Astrocyte (in vitro differentiated cells and primary cell): ENCODE results near the gene NCOA1. TPM values are rescaled to one million over a fixed set of nuclear protein-coding genes. Genes with fewer than 3 reads are reported as not detected.

Experiments
- DNase-seq: peaks from one replicate; pipeline ENCODE4 v3.0.0-alpha.2; 2010; ENCODE audit warnings: low read depth
- FAIRE-seq: peaks from 2 replicates; lab custom pipeline; 2011; peaks lifted over from hg19 to GRCh38; lab: Jason Lieb, UNC
- H2AFZ ChIP-seq: 2 replicates; pipeline ENCODE4 v1.6.0; 2012; ENCODE audit warnings: low read depth, low read length, inconsistent platforms
- H3K27ac ChIP-seq: 2 replicates; pipeline ENCODE4 v1.5.1; 2011; ENCODE audit warnings: low read depth, low read length, inconsistent platforms
- H3K27me3 ChIP-seq: 2 replicates; pipeline ENCODE4 v1.6.0; 2011; ENCODE audit warnings: low read length, inconsistent platforms; ENCODE audit not compliant: insufficient read depth
- H3K36me3 ChIP-seq: 2 replicates; pipeline ENCODE4 v1.5.1; 2011; ENCODE audit warnings: low read length, inconsistent platforms; ENCODE audit not compliant: insufficient read depth
- H3K4me1 ChIP-seq: 2 replicates; pipeline ENCODE4 v1.5.1; 2011; ENCODE audit warnings: low read length, inconsistent platforms; ENCODE audit not compliant: insufficient read depth
- H3K4me2 ChIP-seq: 2 replicates; pipeline ENCODE4 v1.6.0; 2012; ENCODE audit warnings: low read length, inconsistent platforms
- H3K4me3 ChIP-seq: 2 replicates; pipeline ENCODE4 v1.5.1; 2011; ENCODE audit warnings: low read depth, mild to moderate bottlenecking, low read length, inconsistent platforms; ENCODE audit not compliant: insufficient read depth
- H3K79me2 ChIP-seq: 2 replicates; pipeline ENCODE4 v1.6.0; 2012; ENCODE audit warnings: mild to moderate bottlenecking, low read length, inconsistent platforms; ENCODE audit not compliant: insufficient read depth
- H3K9ac ChIP-seq: 2 replicates; pipeline ENCODE4 v1.6.0; 2012; ENCODE audit warnings: mild to moderate bottlenecking, low read length, inconsistent platforms
- H3K9me3 ChIP-seq: 2 replicates; pipeline ENCODE4 v1.5.1; 2012; ENCODE audit warnings: low read depth, mild to moderate bottlenecking, low read length, inconsistent platforms; ENCODE audit not compliant: insufficient read depth
- H4K20me1 ChIP-seq: 2 replicates; pipeline ENCODE4 v1.6.0; 2012; ENCODE audit warnings: low read length, inconsistent platforms; ENCODE audit not compliant: insufficient read depth
- H3K27ac Mint-ChIP-seq: one replicate; pipeline ENCODE4 v1.8.0; 2021; ENCODE audit warnings: mild to moderate bottlenecking, mixed read lengths; ENCODE audit not compliant: unreplicated experiment
- H3K27me3 Mint-ChIP-seq: one replicate; pipeline ENCODE4 v1.8.0; 2021; ENCODE audit warnings: low read depth, mixed read lengths; ENCODE audit not compliant: unreplicated experiment
- H3K36me3 Mint-ChIP-seq: one replicate; pipeline ENCODE4 v1.8.0; 2021; ENCODE audit warnings: low read depth, mixed read lengths; ENCODE audit not compliant: unreplicated experiment
- H3K4me1 Mint-ChIP-seq: one replicate; pipeline ENCODE4 v1.8.0; 2021; ENCODE audit warnings: low read depth, mixed read lengths; ENCODE audit not compliant: unreplicated experiment
- H3K4me3 Mint-ChIP-seq: one replicate; pipeline ENCODE4 v1.8.0; 2021; ENCODE audit warnings: mild to moderate bottlenecking, moderate library complexity, mixed read lengths; ENCODE audit not compliant: unreplicated experiment
- H3K9me3 Mint-ChIP-seq: one replicate; pipeline ENCODE4 v1.8.0; 2021; ENCODE audit warnings: mild to moderate bottlenecking, mixed read lengths; ENCODE audit not compliant: unreplicated experiment
- EZH2 ChIP-seq: IDR thresholded peaks from 2 replicates; pipeline ENCODE4 v1.6.1; 2012; ENCODE audit warnings: mild to moderate bottlenecking, low read length, inconsistent platforms; ENCODE audit not compliant: insufficient read depth
- total RNA-seq: library from RNA; stranded (reverse); gene quantifications from 2 replicates; pipeline ENCODE4 v1.2.1, GENCODE V29; 2021
- TF ChIP-seq, protein P1 (sequence below): IDR thresholded peaks from 2 replicates; pipeline ENCODE4 v1.5.1; 2011; ENCODE audit warnings: low read depth, mild to moderate bottlenecking, inconsistent platforms, low read length, moderate library complexity; ENCODE audit not compliant: insufficient read depth

The NCOA1 gene
- total RNA-seq, 1 donor from 2014 or later: 14.7 TPM

DNA sequence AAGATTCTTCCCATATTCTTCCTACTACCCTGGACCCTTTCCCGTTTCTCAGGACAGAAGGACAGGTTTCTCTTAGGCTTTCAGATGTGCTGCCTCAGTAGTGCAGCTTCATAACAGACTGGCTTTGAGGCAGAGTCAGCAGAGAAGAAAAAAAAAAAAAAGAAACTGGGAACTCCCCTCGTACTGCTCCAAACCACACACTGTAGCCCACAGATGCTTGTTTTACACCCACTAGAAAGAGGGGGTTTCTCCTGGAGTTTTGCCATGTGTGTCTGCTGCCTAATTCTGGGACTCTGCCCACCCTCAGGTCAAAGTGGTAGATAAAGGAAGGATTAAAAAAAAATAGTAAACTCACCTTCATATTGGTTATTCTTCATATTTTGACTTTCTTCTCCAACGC lies 95.9 kb downstream of the NCOA1 start:
- H3K4me1 ChIP-seq: no peaks in the 10 kb centered on the region
- H3K4me1 Mint-ChIP-seq: peaks cover 7% of the 10 kb centered on the region
- no peak overlapping the region for H3K4me3 Mint-ChIP-seq
- H3K27ac Mint-ChIP-seq: no peak overlapping the region
- peaks cover 11% of the 10 kb centered on the region for H3K36me3 Mint-ChIP-seq
- no peak overlapping the region for H3K27ac ChIP-seq
- no peaks in the 10 kb centered on the region for H3K36me3 ChIP-seq
- H3K27me3 ChIP-seq: no peaks in the 10 kb centered on the region
- H3K27me3 Mint-ChIP-seq: no peaks in the 10 kb centered on the region
- H4K20me1 ChIP-seq: peaks cover 4% of the 10 kb centered on the region
- TF ChIP-seq EZH2: no peak
- TF ChIP-seq, protein P1, sequence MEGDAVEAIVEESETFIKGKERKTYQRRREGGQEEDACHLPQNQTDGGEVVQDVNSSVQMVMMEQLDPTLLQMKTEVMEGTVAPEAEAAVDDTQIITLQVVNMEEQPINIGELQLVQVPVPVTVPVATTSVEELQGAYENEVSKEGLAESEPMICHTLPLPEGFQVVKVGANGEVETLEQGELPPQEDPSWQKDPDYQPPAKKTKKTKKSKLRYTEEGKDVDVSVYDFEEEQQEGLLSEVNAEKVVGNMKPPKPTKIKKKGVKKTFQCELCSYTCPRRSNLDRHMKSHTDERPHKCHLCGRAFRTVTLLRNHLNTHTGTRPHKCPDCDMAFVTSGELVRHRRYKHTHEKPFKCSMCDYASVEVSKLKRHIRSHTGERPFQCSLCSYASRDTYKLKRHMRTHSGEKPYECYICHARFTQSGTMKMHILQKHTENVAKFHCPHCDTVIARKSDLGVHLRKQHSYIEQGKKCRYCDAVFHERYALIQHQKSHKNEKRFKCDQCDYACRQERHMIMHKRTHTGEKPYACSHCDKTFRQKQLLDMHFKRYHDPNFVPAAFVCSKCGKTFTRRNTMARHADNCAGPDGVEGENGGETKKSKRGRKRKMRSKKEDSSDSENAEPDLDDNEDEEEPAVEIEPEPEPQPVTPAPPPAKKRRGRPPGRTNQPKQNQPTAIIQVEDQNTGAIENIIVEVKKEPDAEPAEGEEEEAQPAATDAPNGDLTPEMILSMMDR: no peak
- H2AFZ ChIP-seq: no peak overlapping the region
- no peak overlapping the region for H3K9ac ChIP-seq
- H3K9me3 Mint-ChIP-seq: peaks cover 3% of the 10 kb centered on the region
- H3K4me3 ChIP-seq: no peak overlapping the region
- H3K79me2 ChIP-seq: no peaks in the 10 kb centered on the region
- DNase-seq (no peak), FAIRE-seq (no peak)
- no peaks in the 10 kb centered on the region for H3K9me3 ChIP-seq
- no peak overlapping the region for H3K4me2 ChIP-seq

DNA sequence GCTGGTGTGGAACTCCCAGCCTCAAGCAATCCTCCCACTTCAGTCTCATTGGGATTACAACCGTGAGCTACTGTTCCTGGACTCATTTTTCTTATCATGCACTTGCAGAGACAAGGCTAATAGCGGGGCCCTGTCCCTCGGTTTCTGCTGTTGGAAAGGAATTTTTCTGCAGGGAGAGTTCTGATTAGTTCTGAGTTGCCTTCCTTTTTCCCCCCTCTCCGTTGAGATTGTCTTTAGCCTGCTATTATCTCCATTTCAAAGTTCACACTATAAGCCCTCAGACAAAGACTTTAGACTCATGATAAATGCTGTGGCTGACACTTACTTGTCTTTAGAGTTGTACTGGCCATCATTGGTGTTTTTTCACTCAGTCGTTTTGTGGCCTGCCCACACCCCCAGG lies 97.2 kb downstream of the NCOA1 start:
- Mint-ChIP-seq H3K27ac (no peak overlapping the region), H3K27me3 (no peaks in the 10 kb centered on the region), H3K4me1 (peaks cover 7% of the 10 kb centered on the region), H3K4me3 (no peak overlapping the region), H3K36me3 (peaks cover 10% of the 10 kb centered on the region), H3K9me3 (peaks cover 3% of the 10 kb centered on the region)
- FAIRE-seq (no peak), DNase-seq (no peak)
- Histone ChIP-seq H3K4me1 (no peaks in the 10 kb centered on the region), H3K9ac (no peak overlapping the region), H4K20me1 (peaks cover 4% of the 10 kb centered on the region), H3K79me2 (no peaks in the 10 kb centered on the region), H2AFZ (no peak overlapping the region), H3K9me3 (no peaks in the 10 kb centered on the region), H3K27me3 (no peaks in the 10 kb centered on the region), H3K4me2 (no peak overlapping the region), H3K36me3 (no peaks in the 10 kb centered on the region), H3K4me3 (no peak overlapping the region), H3K27ac (no peak overlapping the region)
- TF ChIP-seq EZH2: no peak
- TF ChIP-seq, protein P1: no peak

DNA sequence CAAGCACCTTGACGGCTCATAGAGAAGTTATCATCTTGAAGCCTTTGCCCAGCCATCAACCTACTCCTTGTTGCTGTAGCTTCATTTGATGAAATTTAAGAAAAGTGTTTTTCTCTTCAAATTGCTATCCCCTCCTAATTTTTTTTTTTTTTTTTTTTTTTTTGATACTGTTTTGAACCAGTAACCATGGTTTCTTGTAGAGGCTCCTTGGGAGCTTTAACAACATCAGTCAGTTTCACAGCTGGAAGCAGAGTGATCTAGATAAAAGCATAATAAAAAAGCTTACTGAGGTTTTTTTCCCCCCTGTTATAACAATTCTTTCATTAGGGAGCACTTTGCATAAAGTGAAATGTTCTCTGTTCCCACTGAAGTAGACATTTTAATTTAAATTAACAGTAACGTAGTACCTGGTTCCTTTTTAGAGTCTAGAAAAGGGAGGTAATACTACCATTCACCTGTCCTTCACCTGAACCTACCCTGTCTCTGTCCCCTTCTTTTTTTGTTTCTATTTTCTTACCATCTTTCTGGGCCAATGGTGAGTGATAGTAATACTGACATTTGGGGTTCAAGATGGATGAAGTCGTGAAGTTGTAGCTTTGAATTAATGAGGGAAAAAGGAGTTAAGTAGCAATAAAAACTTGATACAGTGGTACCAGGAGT lies 101.5 kb downstream of the NCOA1 start:
- Histone ChIP-seq H3K9ac (no peak overlapping the region), H3K27me3 (no peaks in the 10 kb centered on the region), H2AFZ (no peak overlapping the region), H3K36me3 (no peaks in the 10 kb centered on the region), H3K4me1 (no peaks in the 10 kb centered on the region), H3K9me3 (no peaks in the 10 kb centered on the region), H3K27ac (no peak overlapping the region), H3K4me2 (no peak overlapping the region), H4K20me1 (peaks cover 4% of the 10 kb centered on the region), H3K4me3 (no peak overlapping the region), H3K79me2 (no peaks in the 10 kb centered on the region)
- H3K27me3 Mint-ChIP-seq: no peaks in the 10 kb centered on the region
- no peaks in the 10 kb centered on the region for H3K4me1 Mint-ChIP-seq
- no peak for FAIRE-seq
- H3K4me3 Mint-ChIP-seq: no peak overlapping the region
- no peak for DNase-seq
- H3K9me3 Mint-ChIP-seq: peaks cover 3% of the 10 kb centered on the region
- H3K36me3 Mint-ChIP-seq: peaks cover 8% of the 10 kb centered on the region
- no peak overlapping the region for H3K27ac Mint-ChIP-seq
- no peak for TF ChIP-seq EZH2
- TF ChIP-seq, protein P1: no peak
